HEK293 (cell line): ENCODE data around the gene MOCS2.

ENCODE experiments used
- CTCF ChIA-PET: fragments of 350-600 bp; formaldehyde crosslinking; extraction: SDS; loops from one replicate; lab custom pipeline; 2021; ENCODE audit warnings: antibody characterized with exemption; lab: Yijun Ruan, JAX
- POLR2A ChIA-PET: fragments of 300-600 bp; formaldehyde crosslinking; extraction: SDS; loops from one replicate; lab custom pipeline; 2020; ENCODE audit warnings: antibody characterized with exemption, inconsistent platforms; lab: Yijun Ruan, JAX
- H3K27ac ChIP-seq: fragments of 200-500 bp; sonication (Bioruptor generic); 2 replicates; pipeline ENCODE4 v1.5.1; 2014; ENCODE audit warnings: low read depth, low read length, control low read depth, inconsistent platforms; ENCODE audit errors: extremely low read depth
- H3K36me3 ChIP-seq, 2 experiments: fragments of 200-500 bp in 1 of 2; sonication (Bioruptor generic) in 1 of 2; 1 replicate in 1 of 2; 2 replicates in 1 of 2; pipeline ENCODE4 v1.5.1; 2014 to 2017; ENCODE audit warnings: inconsistent platforms in 2 of 2, low read length in 2 of 2; ENCODE audit not compliant: control insufficient read depth in 2 of 2, insufficient read depth in 1 of 2
- H3K4me1 ChIP-seq: fragments of 200-500 bp; sonication (Bioruptor generic); 2 replicates; pipeline ENCODE4 v1.5.1; 2014; ENCODE audit warnings: mild to moderate bottlenecking, low read length, inconsistent platforms; ENCODE audit not compliant: control insufficient read depth, insufficient read depth
- H3K4me3 ChIP-seq: 2 replicates; pipeline ENCODE4 v1.5.1; 2011; ENCODE audit warnings: low read depth, mild to moderate bottlenecking, control low read depth, low read length, moderate library complexity
- H3K9me3 ChIP-seq: fragments of 200-500 bp; sonication (Bioruptor generic); 2 replicates; pipeline ENCODE4 v1.5.1; 2014; ENCODE audit warnings: low read depth, low read length, inconsistent platforms; ENCODE audit not compliant: control insufficient read depth, insufficient read depth
- BCL11A ChIP-seq: fragments of 450-650 bp; formaldehyde crosslinking; IDR thresholded peaks from 2 replicates; pipeline ENCODE4 v1.5.1; 2016; ENCODE audit warnings: low read depth, missing biosample characterization, missing genetic modification characterization
- GLI2 ChIP-seq: fragments of 450-650 bp; formaldehyde crosslinking; IDR thresholded peaks from 2 replicates; pipeline ENCODE4; 2017; ENCODE audit warnings: missing biosample characterization, missing genetic modification characterization, low read depth, borderline replicate concordance
- HIC1 ChIP-seq: fragments of 450-650 bp; formaldehyde crosslinking; IDR thresholded peaks from 2 replicates; pipeline ENCODE4 v1.5.1; 2016; ENCODE audit warnings: missing biosample characterization, missing genetic modification characterization
- HOXD13 ChIP-seq: sonication (generic); formaldehyde crosslinking; IDR thresholded peaks from 2 replicates; pipeline ENCODE4 v1.8.0; 2022; ENCODE audit warnings: missing genetic modification reagents, borderline replicate concordance
- KLF10 ChIP-seq: fragments of 450-650 bp; IDR thresholded peaks from 2 replicates; pipeline ENCODE4 v1.5.1; 2018; ENCODE audit warnings: missing biosample characterization, mild to moderate bottlenecking, missing genetic modification characterization
- KLF16 ChIP-seq: fragments of 450-650 bp; formaldehyde crosslinking; IDR thresholded peaks from 2 replicates; pipeline ENCODE4 v1.5.1; 2017; ENCODE audit warnings: missing biosample characterization, missing genetic modification characterization
- OSR2 ChIP-seq: fragments of 450-650 bp; formaldehyde crosslinking; IDR thresholded peaks from 2 replicates; pipeline ENCODE4 v1.5.1; 2016; ENCODE audit warnings: missing biosample characterization, missing genetic modification characterization
- PRDM2 ChIP-seq: fragments of 450-650 bp; formaldehyde crosslinking; IDR thresholded peaks from 2 replicates; pipeline ENCODE4 v1.5.1; 2016; ENCODE audit warnings: missing biosample characterization, missing genetic modification characterization, borderline replicate concordance
- RBAK ChIP-seq: fragments of 450-650 bp; formaldehyde crosslinking; IDR thresholded peaks from 2 replicates; pipeline ENCODE4 v1.5.1; 2016; ENCODE audit warnings: missing biosample characterization, missing genetic modification characterization
- SP2 ChIP-seq: fragments of 450-650 bp; formaldehyde crosslinking; IDR thresholded peaks from 2 replicates; pipeline ENCODE4 v1.5.1; 2016; ENCODE audit warnings: missing biosample characterization, missing genetic modification characterization
- ZBTB1 ChIP-seq: fragments of 450-650 bp; formaldehyde crosslinking; IDR thresholded peaks from 2 replicates; pipeline ENCODE4 v1.5.1; 2016; ENCODE audit warnings: missing biosample characterization, missing genetic modification characterization
- ZBTB21 ChIP-seq: fragments of 450-650 bp; formaldehyde crosslinking; IDR thresholded peaks from 2 replicates; pipeline ENCODE4 v1.5.1; 2017; ENCODE audit warnings: missing biosample characterization, missing genetic modification characterization
- ZFP69B ChIP-seq: fragments of 450-650 bp; formaldehyde crosslinking; IDR thresholded peaks from 2 replicates; pipeline ENCODE4 v1.5.1; 2016; ENCODE audit warnings: missing biosample characterization, missing genetic modification characterization
- ZNF16 ChIP-seq: fragments of 450-650 bp; formaldehyde crosslinking; IDR thresholded peaks from 2 replicates; pipeline ENCODE4 v1.5.1; 2016; ENCODE audit warnings: low read depth, missing biosample characterization, missing genetic modification characterization
- ZNF175 ChIP-seq: fragments of 450-650 bp; formaldehyde crosslinking; IDR thresholded peaks from 2 replicates; pipeline ENCODE4 v1.5.1; 2016; ENCODE audit warnings: missing biosample characterization, missing genetic modification characterization
- ZNF501 ChIP-seq: fragments of 450-650 bp; formaldehyde crosslinking; IDR thresholded peaks from 2 replicates; pipeline ENCODE4 v1.5.1; 2016; ENCODE audit warnings: missing biosample characterization, missing genetic modification characterization
- ZNF529 ChIP-seq: fragments of 450-650 bp; formaldehyde crosslinking; IDR thresholded peaks from 2 replicates; pipeline ENCODE4 v1.5.1; 2017; ENCODE audit warnings: missing genetic modification characterization, missing biosample characterization; ENCODE audit not compliant: insufficient replicate concordance
- ZNF549 ChIP-seq: fragments of 450-650 bp; IDR thresholded peaks from 2 replicates; pipeline ENCODE4 v1.5.1; 2018; ENCODE audit warnings: missing biosample characterization, missing genetic modification characterization, mild to moderate bottlenecking, inconsistent platforms, moderate library complexity
- ZNF621 ChIP-seq: fragments of 450-650 bp; formaldehyde crosslinking; IDR thresholded peaks from 2 replicates; pipeline ENCODE4 v1.5.1; 2017; ENCODE audit warnings: missing biosample characterization, missing genetic modification characterization
- ZNF654 ChIP-seq: fragments of 450-650 bp; formaldehyde crosslinking; IDR thresholded peaks from 2 replicates; pipeline ENCODE4 v1.5.1; 2016; ENCODE audit warnings: low read depth, missing biosample characterization, missing genetic modification characterization
- ZNF701 ChIP-seq: fragments of 450-650 bp; formaldehyde crosslinking; IDR thresholded peaks from 2 replicates; pipeline ENCODE4 v1.5.1; 2016; ENCODE audit warnings: missing biosample characterization, missing genetic modification characterization
- ZNF837 ChIP-seq: fragments of 450-650 bp; formaldehyde crosslinking; IDR thresholded peaks from 2 replicates; pipeline ENCODE4 v1.5.1; 2016; ENCODE audit warnings: missing biosample characterization, missing genetic modification characterization
- TF ChIP-seq, protein P1 (sequence below): fragments of 450-650 bp; IDR thresholded peaks from 2 replicates; pipeline ENCODE4 v1.5.1; 2018; ENCODE audit warnings: missing biosample characterization, mild to moderate bottlenecking, missing genetic modification characterization

The MOCS2 gene

DNA sequence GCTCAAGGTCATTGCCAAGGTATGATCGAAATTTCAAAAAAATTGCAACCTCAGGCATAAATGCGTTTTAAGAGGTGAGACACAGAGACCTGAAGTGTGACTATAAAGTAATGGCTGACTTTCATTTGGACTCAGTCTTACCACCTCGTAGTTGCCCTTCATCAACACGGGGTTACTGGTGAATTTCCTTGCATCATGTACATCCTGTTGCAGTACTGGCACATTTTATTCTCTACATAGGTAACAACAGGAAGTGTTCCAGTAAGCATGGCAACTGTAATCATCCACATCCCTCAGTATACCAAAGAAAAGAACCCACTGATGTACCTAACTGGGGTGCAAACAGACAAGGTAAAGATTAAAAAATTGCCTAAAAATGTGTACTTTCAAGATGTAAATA lies 29.3 kb downstream of the MOCS2 start:
- H3K4me3 ChIP-seq = no peak overlapping the region
- CTCF ChIA-PET = interaction anchor here (0.6 kb wide), 1 partner anchor 81 kb away, joined by 4 read pairs; no protein-coding TSS in a partner anchor
- TF ChIP-seq HIC1 (tag by site-specific recombination) (no peak), BCL11A (tag by site-specific recombination) (no peak), KLF16 (tag by site-specific recombination) (no peak), ZNF529 (no peak), ZNF175 (tag by site-specific recombination) (no peak), ZNF837 (tag by site-specific recombination) (no peak)
- no peaks in the 10 kb centered on the region for H3K9me3 ChIP-seq
- H3K4me1 ChIP-seq = no peaks in the 10 kb centered on the region
- POLR2A ChIA-PET = no interaction called here
- peaks cover 4 to 35% of the 10 kb centered on the region in 2 experiments; a peak in 2 of 3 replicates for H3K36me3 ChIP-seq
- H3K27ac ChIP-seq = no peak overlapping the region

GRCh38 chr5:53076014-53076583 lies 33.5 kb downstream of the MOCS2 start:
- CTCF ChIA-PET = no interaction called here

More at GRCh38 chr5:53076014-53076583, 33.5 kb downstream of the MOCS2 start:
- POLR2A ChIA-PET = no interaction called here
- Histone ChIP-seq H3K4me3 (no peak overlapping the region), H3K36me3 (peaks cover 9 to 53% of the 10 kb centered on the region in 2 experiments; a peak in 2 of 3 replicates), H3K27ac (no peak overlapping the region)
- no peak for TF ChIP-seq ZNF16 (tag by site-specific recombination)
- no peak for TF ChIP-seq GLI2 (tag by site-specific recombination)
- TF ChIP-seq PRDM2 = no peak
- TF ChIP-seq SP2 = no peak
- TF ChIP-seq HOXD13 = no peak
- TF ChIP-seq, protein P1, sequence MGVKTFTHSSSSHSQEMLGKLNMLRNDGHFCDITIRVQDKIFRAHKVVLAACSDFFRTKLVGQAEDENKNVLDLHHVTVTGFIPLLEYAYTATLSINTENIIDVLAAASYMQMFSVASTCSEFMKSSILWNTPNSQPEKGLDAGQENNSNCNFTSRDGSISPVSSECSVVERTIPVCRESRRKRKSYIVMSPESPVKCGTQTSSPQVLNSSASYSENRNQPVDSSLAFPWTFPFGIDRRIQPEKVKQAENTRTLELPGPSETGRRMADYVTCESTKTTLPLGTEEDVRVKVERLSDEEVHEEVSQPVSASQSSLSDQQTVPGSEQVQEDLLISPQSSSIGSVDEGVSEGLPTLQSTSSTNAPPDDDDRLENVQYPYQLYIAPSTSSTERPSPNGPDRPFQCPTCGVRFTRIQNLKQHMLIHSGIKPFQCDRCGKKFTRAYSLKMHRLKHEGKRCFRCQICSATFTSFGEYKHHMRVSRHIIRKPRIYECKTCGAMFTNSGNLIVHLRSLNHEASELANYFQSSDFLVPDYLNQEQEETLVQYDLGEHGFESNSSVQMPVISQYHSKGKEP (tag by site-specific recombination) = no peak
- TF ChIP-seq ZNF654 = no peak
- TF ChIP-seq ZNF529 = no peak
- no peak for TF ChIP-seq ZNF549 (tag by site-specific recombination)
- no peak for TF ChIP-seq ZNF701
- no peak for TF ChIP-seq ZBTB1 (tag by site-specific recombination)
- no peak for TF ChIP-seq RBAK (tag by site-specific recombination)
- TF ChIP-seq ZBTB21 = no peak
- no peak for TF ChIP-seq KLF10 (tag by site-specific recombination)
- no peak for TF ChIP-seq ZFP69B (tag by site-specific recombination)
- TF ChIP-seq ZNF501 = no peak
- TF ChIP-seq ZNF621 (tag by site-specific recombination) = no peak
- no peak for TF ChIP-seq OSR2 (tag by site-specific recombination)
- TF ChIP-seq, all 188 proteins: peak for 0
- Histone ChIP-seq H3K4me1 (no peaks in the 10 kb centered on the region), H3K9me3 (no peaks in the 10 kb centered on the region)
